GM23338 (cell line): ENCODE results near the gene RPS6KA5.

Experiments
- CREB1 ChIP-seq: fragments of 250-450 bp; sonication (Bioruptor Pico); IDR thresholded peaks from 2 replicates; pipeline ENCODE4 v1.5.0; 2020; ENCODE audit warnings: low read depth, mild to moderate bottlenecking, moderate library complexity
- CTCF ChIP-seq, 2 experiments: fragments of 200-600 bp in 1 of 2; sonication (generic) in 1 of 2; conservative IDR thresholded peaks; 2 replicates each; pipeline versions ENCODE4 v1.5.1 to v1.6.1; 2016 to 2017; ENCODE audit warnings: antibody characterized with exemption in 2 of 2, low read depth in 2 of 2, mild to moderate bottlenecking in 2 of 2, moderate library complexity in 1 of 2
- ETS1 ChIP-seq: IDR thresholded peaks from 2 replicates; pipeline ENCODE4 v1.6.1; 2016; ENCODE audit warnings: antibody characterized with exemption
- EZH2 ChIP-seq: fragments of 200-600 bp; sonication (generic); IDR thresholded peaks from one replicate; pipeline ENCODE4 v1.8.0; 2017; ENCODE audit warnings: antibody characterized with exemption, mild to moderate bottlenecking, low read depth; ENCODE audit not compliant: unreplicated experiment
- EZH2phosphoT487 ChIP-seq: fragments of 200-600 bp; sonication (generic); IDR thresholded peaks from one replicate; pipeline ENCODE4 v1.8.1; 2018; ENCODE audit warnings: antibody characterized with exemption; ENCODE audit not compliant: unreplicated experiment
- JUNB ChIP-seq: IDR thresholded peaks from one replicate; pipeline ENCODE4 v1.6.1; 2016; ENCODE audit warnings: antibody characterized with exemption; ENCODE audit not compliant: unreplicated experiment
- NANOG ChIP-seq: IDR thresholded peaks from 2 replicates; pipeline ENCODE4 v1.6.1; 2016; ENCODE audit warnings: antibody characterized with exemption, borderline replicate concordance
- POLR2AphosphoS5 ChIP-seq: IDR thresholded peaks from 2 replicates; pipeline ENCODE4 v1.6.1; 2016; ENCODE audit warnings: antibody characterized with exemption, low read depth
- REST ChIP-seq: IDR thresholded peaks from one replicate; pipeline ENCODE4 v1.6.1; 2018; ENCODE audit warnings: antibody characterized with exemption; ENCODE audit not compliant: unreplicated experiment
- STAT1 ChIP-seq: IDR thresholded peaks from one replicate; pipeline ENCODE4 v1.6.1; 2016; ENCODE audit warnings: antibody characterized with exemption; ENCODE audit not compliant: unreplicated experiment
- ZNF114 ChIP-seq: fragments of 250-450 bp; sonication (Bioruptor Pico); IDR thresholded peaks from 2 replicates; pipeline ENCODE4 v1.5.0; 2020; ENCODE audit warnings: mild to moderate bottlenecking, moderate library complexity
- ZNF331 ChIP-seq: fragments of 250-450 bp; sonication (Bioruptor Pico); IDR thresholded peaks from 2 replicates; pipeline ENCODE4 v1.5.0; 2020; ENCODE audit warnings: low read depth, mild to moderate bottlenecking, moderate library complexity

- no peak for TF ChIP-seq REST
- no peak for TF ChIP-seq CTCF (conservative IDR thresholded peaks at IDR 0.05; ENCODE audit: low read depth in 2 of 2)
- no peak for TF ChIP-seq EZH2
- TF ChIP-seq POLR2AphosphoS5: no peak
- TF ChIP-seq JUNB: no peak
- TF ChIP-seq ZNF331 (CRISPR knock-in tag): no peak
- TF ChIP-seq CREB1 (CRISPR knock-in tag): no peak
- TF ChIP-seq ETS1: no peak
- TF ChIP-seq EZH2phosphoT487: no peak
- TF ChIP-seq ZNF114 (CRISPR knock-in tag): no peak
- no peak for TF ChIP-seq NANOG
- no peak for TF ChIP-seq STAT1
Observed at GRCh38 chr14:90979515-90979914, 80.9 kb downstream of the RPS6KA5 start.
